Esophagus muscularis mucosa (tissue), 4 donors: ENCODE measurements around the gene SAMD3.

Source experiments
- CTCF ChIP-seq, 3 experiments: fragments of 200-600 bp in 2 of 3; fragments of 450-650 bp in 1 of 3; sonication (generic) in 2 of 3; IDR thresholded peaks; one replicate each; pipeline ENCODE4 v1.5.1; 2017 to 2019; ENCODE audit warnings: antibody characterized with exemption in 3 of 3, mild to moderate bottlenecking in 2 of 3, moderate library complexity in 1 of 3
- EP300 ChIP-seq: sonication (generic); formaldehyde crosslinking; IDR thresholded peaks from one replicate; pipeline ENCODE4 v1.6.1; 2017; ENCODE audit warnings: antibody characterized with exemption
- POLR2A ChIP-seq: fragments of 450-650 bp; IDR thresholded peaks from one replicate; pipeline ENCODE4 v1.6.1; 2017; ENCODE audit warnings: antibody characterized with exemption, moderate library complexity, mild to moderate bottlenecking, low read depth
- POLR2AphosphoS5 ChIP-seq, 2 donors: sonication (generic); formaldehyde crosslinking; IDR thresholded peaks; one replicate each; pipeline ENCODE4 v1.6.1; 2017; ENCODE audit warnings: antibody characterized with exemption in 2 of 2

GRCh38 chr6:130203370-130203769 lies 19.4 kb downstream of the SAMD3 start:
- TF ChIP-seq CTCF (IDR thresholded peaks at IDR 0.05), result no peak
- no peak for TF ChIP-seq EP300
- TF ChIP-seq POLR2A, result no peak
- TF ChIP-seq POLR2AphosphoS5 (IDR thresholded peaks at IDR 0.05), result no peak
